ENCODE data around the gene CNTNAP5. TPM values are rescaled to one million over a fixed set of nuclear protein-coding genes. Genes with fewer than 3 reads are reported as not detected.

The CNTNAP5 gene
- total RNA-seq, 1 experiment from 2014 or later: 0.48 TPM

DNA sequence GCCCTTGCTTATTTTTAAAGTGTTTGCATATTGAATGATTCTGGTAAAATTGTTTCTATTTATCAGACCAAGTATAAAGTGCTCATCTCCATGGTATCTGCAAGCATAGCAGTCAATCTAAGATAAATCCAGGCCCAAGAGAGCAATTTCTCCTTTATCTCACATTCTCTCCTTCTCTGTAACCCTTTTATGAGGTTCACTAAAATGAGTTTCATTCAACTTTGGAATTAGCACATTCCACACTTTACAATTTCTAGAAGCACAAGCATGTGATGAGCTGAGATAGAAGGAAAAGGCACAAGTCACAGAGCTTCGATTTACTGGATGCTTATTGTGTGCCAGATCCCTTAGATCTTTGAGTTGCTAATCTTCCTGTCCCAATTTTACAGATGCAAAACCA is 97.3 kb downstream of the CNTNAP5 start:
- H3K23ac ChIP-seq (ENCODE audit: insufficient read length, low read depth, low read length): no peak overlapping the region
- H3K23me2 ChIP-seq (ENCODE audit: insufficient read length, low read depth, low read length, poor library complexity, severe bottlenecking): no peaks in the 10 kb centered on the region
- no peak overlapping the region for H3K4ac ChIP-seq (ENCODE audit: low read depth, low read length)
- no peak overlapping the region for H2AFZ ChIP-seq (ENCODE audit: low read length)
- WGBS (ENCODE audit: extremely low coverage, insufficient read length, low lambda C conversion rate): no CpG with 5 or more reads among the region's 1 CpG
- no peak overlapping the region for H2AK5ac ChIP-seq (ENCODE audit: insufficient read length, low read length)
- no peak overlapping the region for H3K27ac ChIP-seq (ENCODE audit: insufficient read length, low read depth, low read length)
- Mint-ChIP-seq H3K36me3 (ENCODE audit: insufficient read depth in 1 of 3, low read depth in 3 of 3) (peaks cover 8 to 31% (median 10%) of the 10 kb centered on the region in 3 experiments; a peak in 6 of 7 replicates), H3K9me3 (peaks cover 26 to 29% of the 10 kb centered on the region in 2 experiments), H3K27ac (no peak overlapping the region), H3K27me3 (ENCODE audit: low read depth) (peaks cover 7% of the 10 kb centered on the region; the same call in 1 of the 2 replicates), H3K4me3 (no peak overlapping the region), H3K4me1 (no peaks in the 10 kb centered on the region)
- no peak overlapping the region for H4K5ac ChIP-seq (ENCODE audit: insufficient read length, low read depth, low read length)
- H3K27me3 ChIP-seq (ENCODE audit: insufficient read depth, low read length): no peaks in the 10 kb centered on the region
- H2BK5ac ChIP-seq (ENCODE audit: insufficient read length, low read length): no peak overlapping the region
- H4K91ac ChIP-seq (ENCODE audit: insufficient read length, low read depth, low read length): no peak overlapping the region
- H3K18ac ChIP-seq (ENCODE audit: insufficient read length, low read depth, low read length): no peak overlapping the region
- H2BK15ac ChIP-seq (ENCODE audit: low read depth, low read length): no peak overlapping the region
- no peak overlapping the region for H2BK20ac ChIP-seq (ENCODE audit: low read depth, low read length, poor library complexity, severe bottlenecking)
- H4K8ac ChIP-seq (replicated peaks; ENCODE audit: insufficient read length, low read depth, low read length): no peak overlapping the region
- H2BK120ac ChIP-seq (ENCODE audit: low read depth, low read length, poor library complexity, severe bottlenecking): no peak overlapping the region
- TF ChIP-seq, protein P1, sequence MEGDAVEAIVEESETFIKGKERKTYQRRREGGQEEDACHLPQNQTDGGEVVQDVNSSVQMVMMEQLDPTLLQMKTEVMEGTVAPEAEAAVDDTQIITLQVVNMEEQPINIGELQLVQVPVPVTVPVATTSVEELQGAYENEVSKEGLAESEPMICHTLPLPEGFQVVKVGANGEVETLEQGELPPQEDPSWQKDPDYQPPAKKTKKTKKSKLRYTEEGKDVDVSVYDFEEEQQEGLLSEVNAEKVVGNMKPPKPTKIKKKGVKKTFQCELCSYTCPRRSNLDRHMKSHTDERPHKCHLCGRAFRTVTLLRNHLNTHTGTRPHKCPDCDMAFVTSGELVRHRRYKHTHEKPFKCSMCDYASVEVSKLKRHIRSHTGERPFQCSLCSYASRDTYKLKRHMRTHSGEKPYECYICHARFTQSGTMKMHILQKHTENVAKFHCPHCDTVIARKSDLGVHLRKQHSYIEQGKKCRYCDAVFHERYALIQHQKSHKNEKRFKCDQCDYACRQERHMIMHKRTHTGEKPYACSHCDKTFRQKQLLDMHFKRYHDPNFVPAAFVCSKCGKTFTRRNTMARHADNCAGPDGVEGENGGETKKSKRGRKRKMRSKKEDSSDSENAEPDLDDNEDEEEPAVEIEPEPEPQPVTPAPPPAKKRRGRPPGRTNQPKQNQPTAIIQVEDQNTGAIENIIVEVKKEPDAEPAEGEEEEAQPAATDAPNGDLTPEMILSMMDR (conservative IDR thresholded peaks at IDR 0.05): no peak
- H3K9ac ChIP-seq (ENCODE audit: extremely low read depth, insufficient read length, low read length): no peak overlapping the region
- H3K9me3 ChIP-seq (ENCODE audit: control insufficient read depth, low read depth, low read length): no peaks in the 10 kb centered on the region
- no peak overlapping the region for H3T11ph ChIP-seq (ENCODE audit: low read length)
- no peak overlapping the region for H3K56ac ChIP-seq (ENCODE audit: insufficient read length, low read depth, low read length)
- H3K4me1 ChIP-seq (ENCODE audit: insufficient read depth, low read length): no peaks in the 10 kb centered on the region
- no peaks in the 10 kb centered on the region for H4K20me1 ChIP-seq (ENCODE audit: control insufficient read depth, insufficient read depth, insufficient read length)
- no peak for DNase-seq
- H3K4me2 ChIP-seq (ENCODE audit: insufficient read depth, insufficient read length, low read length): no peak overlapping the region
- H3K79me2 ChIP-seq (ENCODE audit: insufficient read depth, low read length): no peaks in the 10 kb centered on the region
- H3K79me1 ChIP-seq (ENCODE audit: insufficient read depth, low read depth, low read length, poor library complexity, severe bottlenecking): no peaks in the 10 kb centered on the region
- no peak overlapping the region for H2BK12ac ChIP-seq (ENCODE audit: insufficient read length, low read depth, low read length)
- no peak overlapping the region for H3K14ac ChIP-seq (ENCODE audit: insufficient read depth, low read length)
